HCT116 (cell line): ENCODE data around the gene RND2.

Source experiments
- ATF3 ChIP-seq: IDR thresholded peaks from 2 replicates; pipeline ENCODE4 v1.6.1; 2012
- CTCF ChIP-seq, 3 experiments: fragments of 200-600 bp in 1 of 3; sonication (generic) in 1 of 3; IDR thresholded peaks in 2 of 3; conservative IDR thresholded peaks in 1 of 3; 2 replicates each; pipeline ENCODE4 v1.5.1; 2012 to 2017; ENCODE audit warnings: low read depth in 2 of 3, low read length in 2 of 3, antibody characterized with exemption in 1 of 3, borderline replicate concordance in 1 of 3, control low read depth in 1 of 3, mild to moderate bottlenecking in 1 of 3, mixed read lengths in 1 of 3, mixed run types in 1 of 3, moderate library complexity in 1 of 3; ENCODE audit not compliant: insufficient read depth in 1 of 3
- EZH2 ChIP-seq: fragments of 200-600 bp; sonication (generic); IDR thresholded peaks from 2 replicates; pipeline ENCODE4 v1.6.1; 2017; ENCODE audit warnings: antibody characterized with exemption, mixed run types
- JUND ChIP-seq: IDR thresholded peaks from 2 replicates; pipeline ENCODE4 v1.6.1; 2012
- MAX ChIP-seq: IDR thresholded peaks from 2 replicates; pipeline ENCODE4 v1.6.1; 2012
- POLR2A ChIP-seq: IDR thresholded peaks from 2 replicates; pipeline ENCODE4 v1.7.0; 2011; ENCODE audit warnings: borderline replicate concordance; ENCODE audit not compliant: insufficient read depth, insufficient read length; ENCODE audit errors: extremely low read depth
- POLR2AphosphoS5 ChIP-seq: IDR thresholded peaks from 2 replicates; pipeline ENCODE4 v1.6.1; 2011; ENCODE audit warnings: mild to moderate bottlenecking, low read depth, low read length, moderate library complexity
- ZBTB33 ChIP-seq: IDR thresholded peaks from 2 replicates; pipeline ENCODE4 v1.6.1; 2011; ENCODE audit warnings: mild to moderate bottlenecking, low read length, moderate library complexity; ENCODE audit not compliant: insufficient replicate concordance; ENCODE audit errors: extremely low read depth
- ZNF274 ChIP-seq: fragments of 200-500 bp; sonication (Bioruptor generic); IDR thresholded peaks from 2 replicates; pipeline ENCODE4 v1.6.1; 2014; ENCODE audit warnings: mild to moderate bottlenecking, low read depth, low read length, inconsistent platforms

GRCh38 chr17:43027091-43028032 lies 2.3 kb downstream of the RND2 start:
- TF ChIP-seq CTCF (IDR thresholded peaks at IDR 0.05 in 2 of 3, conservative IDR thresholded peaks at IDR 0.05 in 1 of 3; ENCODE audit: borderline replicate concordance in 1 of 3, insufficient read depth in 1 of 3, low read depth in 2 of 3, low read length in 2 of 3): no peak
- TF ChIP-seq POLR2AphosphoS5: no peak
- TF ChIP-seq POLR2A: no peak
- no peak for TF ChIP-seq MAX
- no peak for TF ChIP-seq EZH2
- no peak for TF ChIP-seq JUND
- TF ChIP-seq ATF3: no peak
- TF ChIP-seq ZBTB33: no peak
- TF ChIP-seq ZNF274: no peak
